GM18873 (cell line): ENCODE results near the gene MLKL.
"Not testable (repeated sequence)": the region's sequence is repeated elsewhere in the genome, so short reads cannot be mapped to it uniquely, and the experiment has no call there.

Experiments
- ATAC-seq: cut with Tn5 transposase; IDR thresholded peaks from one replicate; pipeline ENCODE4 v1.9.1; 2021; ENCODE audit warnings: mild to moderate bottlenecking, moderate library complexity, moderate number of reproducible peaks; ENCODE audit not compliant: unreplicated experiment, low FRiP score

MLKL gene

GRCh38 chr16:74657870-74658642, 42.6 kb downstream of the MLKL start:
- ATAC-seq: no peak

- ATAC-seq: no peak
These were observed 46.1 kb downstream of the MLKL start for GRCh38 chr16:74654536-74655050.

GRCh38 chr16:74652883-74653282, 47.8 kb downstream of the MLKL start:
- ATAC-seq: not testable (repeated sequence)

GRCh38 chr16:74652249-74652648, 48.4 kb downstream of the MLKL start:
- no peak for ATAC-seq

- ATAC-seq: no peak
These were observed 48.8 kb downstream of the MLKL start for GRCh38 chr16:74651841-74652240.

- no peak for ATAC-seq
These were observed 49.6 kb downstream of the MLKL start for GRCh38 chr16:74650966-74651567.

- no peak for ATAC-seq
These were observed 50.7 kb downstream of the MLKL start for GRCh38 chr16:74649839-74650504.

GRCh38 chr16:74641969-74642368, 58.7 kb downstream of the MLKL start:
- ATAC-seq: no peak

GRCh38 chr16:74637742-74638453, 62.8 kb downstream of the MLKL start:
- ATAC-seq: no peak

GRCh38 chr16:74635303-74635702, 65.4 kb downstream of the MLKL start:
- ATAC-seq: no peak

GRCh38 chr16:74633686-74634085, 67.0 kb downstream of the MLKL start:
- no peak for ATAC-seq

- no peak for ATAC-seq
These were observed 73.0 kb downstream of the MLKL start for GRCh38 chr16:74627506-74628220.

- no peak for ATAC-seq
These were observed 73.8 kb downstream of the MLKL start for GRCh38 chr16:74626741-74627416.

- ATAC-seq: no peak
These were observed 74.9 kb downstream of the MLKL start for GRCh38 chr16:74625500-74626350.

- ATAC-seq: no peak
These were observed 76.8 kb downstream of the MLKL start for GRCh38 chr16:74623839-74624235.

- no peak for ATAC-seq
These were observed 77.3 kb downstream of the MLKL start for GRCh38 chr16:74623214-74623838.

- no peak for ATAC-seq
These were observed 78.7 kb downstream of the MLKL start for GRCh38 chr16:74622005-74622404.
